B cell (primary cell): Measurements from ENCODE around the gene SPINK14.

Source experiments
- CTCF ChIP-seq: fragments of 200-600 bp; IDR thresholded peaks from one replicate; pipeline ENCODE4 v1.8.0; 2022; ENCODE audit warnings: antibody characterized with exemption, mild to moderate bottlenecking
- EZH2 ChIP-seq: IDR thresholded peaks from 2 replicates; pipeline ENCODE4 v1.6.1; 2012; ENCODE audit warnings: borderline replicate concordance, low read depth, mild to moderate bottlenecking, moderate library complexity, low read length; ENCODE audit not compliant: insufficient read depth, poor library complexity, severe bottlenecking

- TF ChIP-seq CTCF (no peak), EZH2 (no peak)
These were observed 46.4 kb downstream of the SPINK14 start for GRCh38 chr5:148214665-148215185.
